Hepatocyte (in vitro differentiated cells): ENCODE data around the gene PRKACB. TPM values are rescaled to one million over a fixed set of nuclear protein-coding genes. Genes with fewer than 3 reads are reported as not detected.
"Not testable (repeated sequence)": the region's sequence is repeated elsewhere in the genome, so short reads cannot be mapped to it uniquely, and the experiment has no call there.

Source experiments
- DNase-seq: peaks from one replicate; pipeline ENCODE4 v3.0.0-alpha.2; 2016; ENCODE audit warnings: low spot score
- H2AFZ ChIP-seq: fragments of 200-600 bp; sonication (generic); 2 replicates; pipeline ENCODE4 v1.6.0; 2016; ENCODE audit warnings: antibody characterized with exemption, mild to moderate bottlenecking
- H3K27ac ChIP-seq: fragments of 200-600 bp; sonication (generic); 2 replicates; pipeline ENCODE4 v1.5.1; 2016; ENCODE audit warnings: mild to moderate bottlenecking
- H3K27me3 ChIP-seq: fragments of 200-600 bp; sonication (generic); 2 replicates; pipeline ENCODE4 v1.6.1; 2016
- H3K36me3 ChIP-seq: fragments of 200-600 bp; sonication (generic); replicated peaks from 2 replicates; pipeline ENCODE4 v1.5.1; 2016; ENCODE audit warnings: low read depth; ENCODE audit not compliant: insufficient read depth
- H3K4me1 ChIP-seq: fragments of 200-600 bp; sonication (generic); 2 replicates; pipeline ENCODE4 v1.5.1; 2016; ENCODE audit warnings: mild to moderate bottlenecking, moderate library complexity; ENCODE audit not compliant: insufficient read depth
- H3K4me2 ChIP-seq: fragments of 200-600 bp; sonication (generic); 2 replicates; pipeline ENCODE4 v1.6.0; 2016
- H3K4me3 ChIP-seq: fragments of 200-600 bp; sonication (generic); 2 replicates; pipeline ENCODE4 v1.5.1; 2016; ENCODE audit warnings: mild to moderate bottlenecking
- H3K79me2 ChIP-seq: fragments of 200-600 bp; sonication (generic); 2 replicates; pipeline ENCODE4 v1.6.0; 2017; ENCODE audit warnings: mild to moderate bottlenecking
- H3K9me2 ChIP-seq: fragments of 200-600 bp; sonication (generic); replicated peaks from 2 replicates; pipeline ENCODE4 v1.6.0; 2017; ENCODE audit warnings: mild to moderate bottlenecking; ENCODE audit not compliant: insufficient read depth
- H3K9me3 ChIP-seq: fragments of 200-600 bp; sonication (generic); 2 replicates; pipeline ENCODE4 v1.5.1; 2016; ENCODE audit warnings: low read depth, mild to moderate bottlenecking
- H4K20me1 ChIP-seq: fragments of 200-600 bp; sonication (generic); 2 replicates; pipeline ENCODE4 v1.6.0; 2016; ENCODE audit warnings: mild to moderate bottlenecking; ENCODE audit not compliant: insufficient read depth, poor library complexity, severe bottlenecking
- EZH2 ChIP-seq: fragments of 200-600 bp; sonication (generic); IDR thresholded peaks from 2 replicates; pipeline ENCODE4 v1.6.1; 2016; ENCODE audit warnings: antibody characterized with exemption, mild to moderate bottlenecking, borderline replicate concordance
- EZH2phosphoT487 ChIP-seq: fragments of 200-600 bp; sonication (generic); IDR thresholded peaks from one replicate; pipeline ENCODE4 v1.6.1; 2018; ENCODE audit warnings: antibody characterized with exemption, mild to moderate bottlenecking, low read depth, moderate library complexity; ENCODE audit not compliant: unreplicated experiment, severe bottlenecking
- WGBS: methylation state at CpG from one replicate; pipeline ENCODE4 v1.1.6; 2016; ENCODE audit warnings: low lambda C conversion rate; ENCODE audit errors: missing lambda C conversion rate; 5-methylcytosine and 5-hydroxymethylcytosine counted together
- polyA plus RNA-seq: library from polyadenylated mRNA; unstranded; fragments of >200 nt; fragmentation: Nextera tagmentation; extraction: Ambion mirVana; gene quantifications from 2 replicates; pipeline ENCODE4 v1.2.1, GENCODE V29; 2016
- total RNA-seq: library from RNA; depleted of rRNA; stranded (reverse); fragments of >200 nt; gene quantifications from 2 replicates; pipeline ENCODE4 v1.2.3, GENCODE V29; 2014
- TF ChIP-seq, protein P1 (sequence below): fragments of 200-600 bp; sonication (generic); IDR thresholded peaks from 2 replicates; pipeline ENCODE4 v1.5.1; 2016; ENCODE audit warnings: antibody characterized with exemption, mild to moderate bottlenecking; ENCODE audit not compliant: poor library complexity

Gene PRKACB
- total and polyA plus RNA-seq, 2 experiments from 2014 or later: 14.0 to 29.5 TPM

DNA sequence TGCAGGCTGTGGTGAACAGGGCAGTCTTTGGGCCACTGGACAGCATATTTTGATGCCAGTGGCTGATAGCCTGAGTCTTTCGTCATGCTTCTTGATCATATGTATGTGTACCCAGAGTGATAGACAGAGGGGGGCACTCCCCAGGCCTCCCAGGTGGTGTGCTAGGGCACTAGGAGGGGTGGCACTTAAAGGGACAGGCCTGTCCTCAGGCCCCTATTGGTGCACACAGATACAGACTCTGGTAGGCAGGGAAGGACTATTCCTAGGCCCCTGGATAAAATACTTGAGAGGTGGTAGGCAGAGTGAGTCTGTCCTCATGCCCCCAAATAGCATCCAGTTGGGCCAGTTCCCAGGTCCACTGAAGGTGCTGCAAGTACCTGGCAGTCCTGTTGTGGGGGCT lies 80.8 kb downstream of the PRKACB start:
- no peaks in the 10 kb centered on the region for H3K4me1 ChIP-seq
- H3K27ac ChIP-seq: no peak overlapping the region
- H3K36me3 ChIP-seq: no peaks in the 10 kb centered on the region
- no peak overlapping the region for H2AFZ ChIP-seq
- H3K4me2 ChIP-seq: no peak overlapping the region
- H3K79me2 ChIP-seq: no peaks in the 10 kb centered on the region
- H3K4me3 ChIP-seq: no peak overlapping the region
- no peaks in the 10 kb centered on the region for H3K27me3 ChIP-seq
- peaks cover 5% of the 10 kb centered on the region for H3K9me3 ChIP-seq
- WGBS: 93% methylated on average over 1 of the region's 1 CpG
- no peak for DNase-seq
- H4K20me1 ChIP-seq: no peaks in the 10 kb centered on the region
- no peak for TF ChIP-seq EZH2
- TF ChIP-seq EZH2phosphoT487: no peak
- TF ChIP-seq, protein P1, sequence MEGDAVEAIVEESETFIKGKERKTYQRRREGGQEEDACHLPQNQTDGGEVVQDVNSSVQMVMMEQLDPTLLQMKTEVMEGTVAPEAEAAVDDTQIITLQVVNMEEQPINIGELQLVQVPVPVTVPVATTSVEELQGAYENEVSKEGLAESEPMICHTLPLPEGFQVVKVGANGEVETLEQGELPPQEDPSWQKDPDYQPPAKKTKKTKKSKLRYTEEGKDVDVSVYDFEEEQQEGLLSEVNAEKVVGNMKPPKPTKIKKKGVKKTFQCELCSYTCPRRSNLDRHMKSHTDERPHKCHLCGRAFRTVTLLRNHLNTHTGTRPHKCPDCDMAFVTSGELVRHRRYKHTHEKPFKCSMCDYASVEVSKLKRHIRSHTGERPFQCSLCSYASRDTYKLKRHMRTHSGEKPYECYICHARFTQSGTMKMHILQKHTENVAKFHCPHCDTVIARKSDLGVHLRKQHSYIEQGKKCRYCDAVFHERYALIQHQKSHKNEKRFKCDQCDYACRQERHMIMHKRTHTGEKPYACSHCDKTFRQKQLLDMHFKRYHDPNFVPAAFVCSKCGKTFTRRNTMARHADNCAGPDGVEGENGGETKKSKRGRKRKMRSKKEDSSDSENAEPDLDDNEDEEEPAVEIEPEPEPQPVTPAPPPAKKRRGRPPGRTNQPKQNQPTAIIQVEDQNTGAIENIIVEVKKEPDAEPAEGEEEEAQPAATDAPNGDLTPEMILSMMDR: no peak
- H3K9me2 ChIP-seq: no peaks in the 10 kb centered on the region

DNA sequence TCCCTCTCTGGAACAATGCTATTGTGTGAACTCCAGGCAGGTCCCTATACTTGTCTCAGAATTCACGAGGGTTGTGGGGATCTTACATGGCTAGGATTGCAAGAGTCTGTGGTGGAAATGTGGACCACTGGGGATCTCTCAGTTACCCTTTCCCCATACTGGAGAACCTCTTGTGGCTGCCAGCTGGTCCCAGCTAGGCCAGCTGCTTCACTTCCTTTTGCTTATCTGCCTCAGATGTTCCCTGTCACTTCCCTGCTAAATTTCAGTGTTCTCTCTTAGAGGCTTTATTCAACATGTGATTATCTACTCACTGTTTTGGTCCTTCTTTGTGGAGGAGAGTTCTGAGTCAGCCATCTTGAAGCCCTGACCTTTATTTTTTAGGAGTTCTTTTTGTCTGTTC lies 81.6 kb downstream of the PRKACB start:
- no peak for TF ChIP-seq EZH2phosphoT487
- TF ChIP-seq EZH2: no peak
- TF ChIP-seq, protein P1: no peak
- H2AFZ ChIP-seq: no peak overlapping the region
- no peak for DNase-seq
- no peaks in the 10 kb centered on the region for H3K79me2 ChIP-seq
- 100% methylated on average over 1 of the region's 1 CpG for WGBS
- no peaks in the 10 kb centered on the region for H3K4me1 ChIP-seq
- peaks cover 5% of the 10 kb centered on the region for H3K9me3 ChIP-seq
- no peaks in the 10 kb centered on the region for H4K20me1 ChIP-seq
- no peaks in the 10 kb centered on the region for H3K9me2 ChIP-seq
- H3K4me3 ChIP-seq: no peak overlapping the region
- no peak overlapping the region for H3K4me2 ChIP-seq
- no peaks in the 10 kb centered on the region for H3K27me3 ChIP-seq
- no peaks in the 10 kb centered on the region for H3K36me3 ChIP-seq
- H3K27ac ChIP-seq: no peak overlapping the region

DNA sequence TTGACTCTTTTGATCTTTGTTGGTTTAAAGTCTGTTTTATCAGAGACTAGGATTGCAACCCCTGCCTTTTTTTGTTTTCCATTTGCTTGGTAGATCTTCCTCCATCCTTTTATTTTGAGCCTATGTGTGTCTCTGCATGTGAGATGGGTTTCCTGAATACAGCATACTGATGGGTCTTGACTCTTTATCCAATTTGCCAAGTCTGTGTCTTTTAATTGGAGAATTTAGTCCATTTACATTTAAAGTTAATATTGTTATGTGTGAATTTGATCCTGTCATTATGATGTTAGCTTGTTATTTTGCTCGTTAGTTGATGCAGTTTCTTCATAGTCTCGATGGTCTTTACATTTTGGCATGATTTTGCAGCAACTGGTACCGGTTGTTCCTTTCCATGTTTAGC lies 88.6 kb downstream of the PRKACB start:
- H4K20me1 ChIP-seq, H2AFZ ChIP-seq, H3K27ac ChIP-seq, H3K4me3 ChIP-seq, H3K9me2 ChIP-seq, H3K36me3 ChIP-seq, H3K79me2 ChIP-seq, H3K9me3 ChIP-seq, H3K27me3 ChIP-seq, H3K4me1 ChIP-seq, DNase-seq, H3K4me2 ChIP-seq: not testable (repeated sequence)
- 99% methylated on average over 3 of the region's 3 CpGs for WGBS

DNA sequence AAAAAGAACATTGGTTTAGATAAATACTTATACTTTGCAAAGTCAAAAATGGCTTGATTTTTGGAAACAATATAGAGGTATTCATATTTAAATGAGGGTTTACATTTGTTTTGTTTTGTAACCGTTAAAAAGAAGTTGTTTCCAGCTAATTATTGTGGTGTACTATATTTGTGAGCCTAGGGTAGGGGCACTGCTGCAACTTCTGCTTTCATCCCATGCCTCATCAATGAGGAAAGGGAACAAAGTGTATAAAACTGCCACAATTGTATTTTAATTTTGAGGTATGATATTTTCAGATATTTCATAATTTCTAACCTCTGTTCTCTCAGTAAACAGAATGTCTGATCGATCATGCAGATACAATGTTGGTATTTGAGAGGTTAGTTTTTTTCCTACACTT lies 92.2 kb downstream of the PRKACB start:
- Histone ChIP-seq H4K20me1 (no peaks in the 10 kb centered on the region), H3K27me3 (no peaks in the 10 kb centered on the region), H3K9me2 (no peaks in the 10 kb centered on the region), H3K79me2 (no peaks in the 10 kb centered on the region), H3K4me2 (no peak overlapping the region), H2AFZ (no peak overlapping the region), H3K27ac (no peak overlapping the region), H3K4me1 (no peaks in the 10 kb centered on the region), H3K4me3 (no peak overlapping the region), H3K9me3 (no peaks in the 10 kb centered on the region), H3K36me3 (no peaks in the 10 kb centered on the region)
- WGBS: 96% methylated on average over 2 of the region's 2 CpGs
- no peak for DNase-seq
- TF ChIP-seq EZH2phosphoT487 (no peak), EZH2 (no peak)
- TF ChIP-seq, protein P1: no peak
